Spinal cord (tissue), 10 donors: Measurements from ENCODE around the gene CCL21. TPM values are rescaled to one million over a fixed set of nuclear protein-coding genes. Genes with fewer than 3 reads are reported as not detected.

Experiments used
- DNase-seq, 6 donors: peaks; one replicate each; pipeline versions ENCODE4 v3.0.0 to v3.0.0-alpha.2; 2013 to 2015; ENCODE audit warnings: low spot score in 6 of 6, low read depth in 4 of 6
- H3K27ac ChIP-seq: one replicate; pipeline ENCODE4 v1.5.1; 2013; ENCODE audit warnings: low read depth, low read length, control low read depth
- H3K27me3 ChIP-seq: one replicate; pipeline ENCODE4 v1.6.1; 2013; ENCODE audit warnings: low read length; ENCODE audit not compliant: control insufficient read depth, insufficient read depth
- H3K36me3 ChIP-seq: one replicate; pipeline ENCODE4 v1.6.1; 2013; ENCODE audit warnings: low read length; ENCODE audit not compliant: control insufficient read depth, insufficient read depth
- H3K4me1 ChIP-seq: one replicate; pipeline ENCODE4 v1.6.1; 2013; ENCODE audit warnings: low read length; ENCODE audit not compliant: control insufficient read depth, insufficient read depth
- H3K4me3 ChIP-seq: one replicate; pipeline ENCODE4 v1.5.1; 2013; ENCODE audit warnings: low read depth, low read length, control low read depth
- H3K9me3 ChIP-seq: one replicate; pipeline ENCODE4 v1.6.1; 2013; ENCODE audit warnings: low read length; ENCODE audit not compliant: control insufficient read depth, insufficient read depth
- WGBS: methylation state at CpG from one replicate; pipeline ENCODE4 v1.1.5; 2013; ENCODE audit warnings: missing lambda C conversion rate; ENCODE audit not compliant: insufficient coverage; 5-methylcytosine and 5-hydroxymethylcytosine counted together
- polyA plus RNA-seq, 2 donors: library from polyadenylated mRNA; unstranded; fragments of 120-200 nt; gene quantifications; one replicate each; pipeline ENCODE4 v1.2.1, GENCODE V29; 2013; ENCODE audit not compliant: insufficient read length in 2 of 2
- small RNA-seq: library from RNA; depleted of rRNA; stranded (forward); fragments of <200 nt; gene quantifications from one replicate; pipeline ENCODE3, GENCODE V24; 2014; ENCODE audit warnings: low replicate concordance
- total RNA-seq, 2 donors: library from RNA; depleted of rRNA in 1 of 2; stranded (reverse); fragments of 120-200 nt in 1 of 2; fragments of >200 nt in 1 of 2; gene quantifications; one replicate each; pipeline versions ENCODE4 v1.2.3 to v1.2.4, GENCODE V29; 2013 to 2014
- donor health status: healthy.

The CCL21 gene
- total and polyA plus RNA-seq, 4 donors = 0.18 to 0.44 TPM; not detected in 2

GRCh38 chr9:34663303-34663605 is 46.7 kb downstream of the CCL21 start:
- Histone ChIP-seq H3K4me3 (no peak overlapping the region), H3K9me3 (no peaks in the 10 kb centered on the region), H3K36me3 (peaks cover 15% of the 10 kb centered on the region), H3K27me3 (no peaks in the 10 kb centered on the region), H3K4me1 (peaks cover 23% of the 10 kb centered on the region), H3K27ac (no peak overlapping the region)
- no peak for DNase-seq

DNA sequence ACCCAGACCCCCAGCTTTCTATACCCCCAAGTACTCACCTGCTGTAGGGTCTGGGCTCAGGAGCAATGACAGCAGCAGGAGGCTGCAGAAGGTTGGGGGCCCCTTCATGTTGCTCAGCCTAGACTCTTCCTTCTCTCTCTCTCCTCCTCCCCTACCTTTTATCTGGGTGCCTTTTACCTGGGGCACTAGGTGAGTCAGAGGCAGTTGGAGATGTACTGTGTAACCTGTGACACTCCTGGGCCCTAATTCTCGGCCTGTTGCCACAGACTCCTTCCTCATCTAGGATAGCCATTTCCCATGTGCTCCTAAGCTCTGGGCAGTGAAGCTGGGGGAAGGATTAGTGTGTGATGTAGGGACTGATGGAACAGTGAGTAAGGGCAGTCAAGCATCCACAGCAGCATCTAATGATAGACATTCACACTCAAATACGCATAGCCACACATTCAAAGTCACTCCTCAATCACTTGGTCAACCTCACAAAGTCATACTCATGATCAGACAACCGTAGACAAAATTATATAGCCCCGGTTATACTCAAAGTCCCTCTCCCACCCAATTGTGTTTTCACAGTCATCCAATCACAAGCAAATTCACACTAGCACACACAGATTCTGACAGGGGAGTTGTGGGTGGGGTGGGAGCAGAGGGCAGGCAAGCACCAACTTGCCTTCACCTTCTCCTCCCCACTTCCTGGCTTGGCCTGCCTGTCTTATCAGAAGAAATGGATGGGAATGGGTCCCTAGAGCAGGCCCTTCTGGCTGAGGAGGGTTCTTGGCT is 47.2 kb downstream of the CCL21 start, which contains the start of gene CCL27:
Gene CCL27 (minus strand): TSS at position 132 of the 777 bp plus-strand sequence. CDS start 24 bp downstream, at position 108.
- Histone ChIP-seq H3K27me3 (no peaks in the 10 kb centered on the region), H3K9me3 (no peaks in the 10 kb centered on the region), H3K4me3 (no peak within 1 kb of the TSS), H3K27ac (no peak within 1 kb of the TSS), H3K36me3 (peaks cover 15% of the 10 kb centered on the region), H3K4me1 (peaks cover 23% of the 10 kb centered on the region)
- DNase-seq = no peak
- WGBS = no CpG with 5 or more reads among the region's 4 CpGs

- Histone ChIP-seq H3K4me3 (no peak overlapping the region), H3K36me3 (peaks cover 15% of the 10 kb centered on the region), H3K4me1 (peaks cover 18% of the 10 kb centered on the region), H3K9me3 (no peaks in the 10 kb centered on the region), H3K27ac (no peak overlapping the region), H3K27me3 (no peaks in the 10 kb centered on the region)
- WGBS = 91% methylated on average over 8 of the region's 8 CpGs
- no peak for DNase-seq
Observed at GRCh38 chr9:34659592-34660253, 50.2 kb downstream of the CCL21 start.

Small RNA genes lying within 50 kb of the gene (small RNA-seq; reads per million reads assigned to genes)
- gene CCL27 = not detected

Other genes with a start within 250 kb of the CCL21 start
- 10 to 100 TPM; 32.7 to 63.9 TPM for gene ENHO, start 187.1 kb downstream of the CCL21 start, total RNA-seq
- 100 to 1,000 TPM; 193 to 219 TPM for gene ENHO, start 187.1 kb downstream of the CCL21 start, polyA plus RNA-seq
- gene CNTFR, start 120.4 kb downstream of the CCL21 start, total RNA-seq = 10 to 100 TPM in 1 of 2 donors, 1 to 10 TPM in 1; 9.6 to 16.1 TPM
- gene CNTFR, start 120.4 kb downstream of the CCL21 start, polyA plus RNA-seq = 100 to 1,000 TPM; 109 to 110 TPM
- 10 to 100 TPM; 10.4 to 29.4 TPM for gene RPP25L, start 98.0 kb downstream of the CCL21 start, total RNA-seq
- 10 to 100 TPM; 18.0 to 18.9 TPM for gene RPP25L, start 98.0 kb downstream of the CCL21 start, polyA plus RNA-seq
- 100 to 1,000 TPM in 1 of 2 donors, 10 to 100 TPM in 1; 90.9 to 119 TPM for gene DCTN3, start 89.6 kb downstream of the CCL21 start, total RNA-seq
- gene DCTN3, start 89.6 kb downstream of the CCL21 start, polyA plus RNA-seq = 100 to 1,000 TPM; 179 to 190 TPM
- 1 to 10 TPM in 1 of 2 donors, under 1 TPM in 1; 0.33 to 1.1 TPM for gene ARID3C, start 81.1 kb downstream of the CCL21 start, total RNA-seq
- gene ARID3C, start 81.1 kb downstream of the CCL21 start, polyA plus RNA-seq = under 1 TPM; 0.60 to 0.66 TPM
- 10 to 100 TPM; 27.7 to 45.5 TPM for gene SIGMAR1, start 72.3 kb downstream of the CCL21 start, total RNA-seq
- 10 to 100 TPM; 79.5 to 82.3 TPM for gene SIGMAR1, start 72.3 kb downstream of the CCL21 start, polyA plus RNA-seq
- gene GALT, start 63.5 kb downstream of the CCL21 start, total RNA-seq = 10 to 100 TPM; 31.3 to 72.4 TPM
- gene GALT, start 63.5 kb downstream of the CCL21 start, polyA plus RNA-seq = 10 to 100 TPM; 52.4 to 73.4 TPM
- 10 to 100 TPM; 24.1 to 62.9 TPM for gene IL11RA, start 58.0 kb downstream of the CCL21 start, total RNA-seq
- 10 to 100 TPM; 42.2 to 69.9 TPM for gene IL11RA, start 58.0 kb downstream of the CCL21 start, polyA plus RNA-seq
- gene CCL27, start 47.5 kb downstream of the CCL21 start, total RNA-seq = under 1 TPM in 1 of 2 donors, not detected in 1; 0.66 TPM
- 1 to 10 TPM; 1.0 TPM for gene CCL27, start 47.5 kb downstream of the CCL21 start, polyA plus RNA-seq
- gene CCL19, start 18.9 kb downstream of the CCL21 start, total RNA-seq = not detected
- gene CCL19, start 18.9 kb downstream of the CCL21 start, polyA plus RNA-seq = under 1 TPM in 1 of 2 donors, not detected in 1; 0.27 TPM
- gene PHF24, start 248.1 kb upstream of the CCL21 start, total RNA-seq = 10 to 100 TPM in 1 of 2 donors, 1 to 10 TPM in 1; 7.7 to 36.0 TPM
- 10 to 100 TPM; 46.0 to 48.6 TPM for gene PHF24, start 248.1 kb upstream of the CCL21 start, polyA plus RNA-seq